ENCODE data around the gene RENBP.
A peak's percentile ranks its signal among the peaks of the same experiment; 100 is the strongest.

RENBP gene

GRCh38 chrX:153917869-153918268, 26.6 kb downstream of the RENBP start:
- DNase-seq (ENCODE audit: low read depth) = no peak

GRCh38 chrX:153913701-153914100, 30.7 kb downstream of the RENBP start:
- DNase-seq (ENCODE audit: low read depth) = no peak

GRCh38 chrX:153913211-153913610, 31.2 kb downstream of the RENBP start:
- no peak for DNase-seq (ENCODE audit: low read depth)

- no peak for DNase-seq (ENCODE audit: low read depth)
These were observed 32.6 kb downstream of the RENBP start for GRCh38 chrX:153911798-153912197.

DNA sequence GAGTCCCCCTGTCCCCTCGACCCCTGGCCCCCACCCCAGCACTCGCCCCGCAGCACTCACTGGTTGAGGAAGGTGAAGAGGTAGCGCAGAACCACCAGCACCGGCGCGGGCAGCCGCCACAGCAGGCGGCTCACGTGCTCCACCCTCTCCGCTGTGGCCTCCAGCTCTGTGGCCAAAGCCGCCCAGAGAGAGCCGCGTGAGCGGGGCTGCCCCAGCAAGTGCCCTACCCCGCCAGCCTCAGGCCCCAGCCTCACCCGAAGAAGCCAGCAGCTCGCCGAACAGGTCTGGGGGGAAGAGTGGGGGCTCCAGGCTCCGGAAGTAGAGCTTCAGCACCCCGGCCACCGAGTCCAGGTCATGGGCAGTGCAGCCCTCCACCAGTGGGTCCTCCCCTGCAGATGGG, 34.0 kb downstream of the RENBP start:
- no peak for DNase-seq (ENCODE audit: low read depth)

DNA sequence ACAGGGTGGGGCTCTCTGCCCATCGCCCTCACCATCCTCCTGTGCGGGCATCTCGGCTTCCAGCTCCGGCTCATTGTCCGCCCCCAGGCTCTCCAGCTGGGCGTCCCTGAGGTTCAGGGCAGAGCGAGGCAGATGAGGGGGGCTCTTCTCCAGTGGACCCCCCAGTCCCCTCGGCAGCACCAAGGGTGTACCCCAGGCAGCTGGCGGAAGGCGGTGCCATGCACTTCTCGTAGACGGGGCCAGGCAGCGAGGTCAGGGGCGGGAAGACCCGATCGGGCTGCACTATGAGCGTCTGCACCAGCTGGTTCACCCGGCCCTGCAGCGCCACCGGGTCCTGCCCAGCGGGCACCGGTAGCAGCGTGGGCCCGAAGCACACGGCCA, 34.5 kb downstream of the RENBP start:
- no peak for DNase-seq (ENCODE audit: low read depth)

DNA sequence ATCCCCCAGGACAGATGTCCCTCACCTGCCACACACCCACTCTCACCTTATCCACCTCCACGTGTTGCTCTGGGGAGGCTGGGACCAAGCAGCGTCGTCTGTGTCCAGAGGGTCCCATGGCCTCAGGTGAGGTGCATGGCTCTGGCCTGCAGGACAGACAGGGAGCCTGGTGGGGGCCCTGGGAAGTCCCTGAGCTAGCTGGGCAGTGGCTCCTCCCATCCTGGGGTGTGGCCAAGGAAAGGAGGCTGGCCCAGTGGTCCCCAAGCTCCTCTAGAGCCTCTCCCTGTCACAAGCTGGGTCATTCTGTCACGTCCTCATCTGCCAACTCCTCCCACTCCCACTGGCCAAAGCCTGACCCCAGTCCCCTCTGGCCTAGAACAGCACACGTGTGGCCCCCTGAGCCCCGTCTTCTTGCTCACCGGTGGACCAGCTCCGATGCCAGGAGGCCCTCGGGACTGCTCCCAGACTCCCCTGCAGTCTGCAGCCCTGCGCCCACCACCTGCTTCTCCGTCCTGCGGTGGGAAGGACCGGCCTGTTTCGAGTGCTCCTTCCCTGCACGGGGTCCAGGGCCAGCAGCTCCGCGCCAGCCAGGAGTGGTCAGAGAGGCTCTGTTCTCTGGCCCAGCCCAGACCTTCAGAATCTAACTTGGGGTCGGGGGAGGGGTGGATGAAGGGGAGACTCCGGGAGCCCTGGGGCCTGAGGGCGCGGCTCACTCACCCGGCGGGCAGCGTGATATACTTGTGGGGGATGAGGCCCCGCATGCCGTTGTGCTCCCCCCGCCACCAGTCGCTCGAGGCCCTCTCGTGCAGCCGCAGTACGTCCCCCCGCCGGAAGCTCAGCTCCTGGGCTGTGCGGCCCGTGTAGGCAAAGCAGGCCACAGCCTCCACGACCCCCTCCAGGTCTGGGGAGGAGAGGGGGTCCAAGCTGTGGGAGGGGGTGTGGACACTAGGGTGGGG, 35.1 kb downstream of the RENBP start:
- DNase-seq (ENCODE audit: low read depth) = no peak

GRCh38 chrX:153908219-153908860, 36.1 kb downstream of the RENBP start:
- no peak for DNase-seq (ENCODE audit: low read depth)

- DNase-seq (ENCODE audit: low read depth) = no peak
These were observed 37.0 kb downstream of the RENBP start for GRCh38 chrX:153907456-153907855.

DNA sequence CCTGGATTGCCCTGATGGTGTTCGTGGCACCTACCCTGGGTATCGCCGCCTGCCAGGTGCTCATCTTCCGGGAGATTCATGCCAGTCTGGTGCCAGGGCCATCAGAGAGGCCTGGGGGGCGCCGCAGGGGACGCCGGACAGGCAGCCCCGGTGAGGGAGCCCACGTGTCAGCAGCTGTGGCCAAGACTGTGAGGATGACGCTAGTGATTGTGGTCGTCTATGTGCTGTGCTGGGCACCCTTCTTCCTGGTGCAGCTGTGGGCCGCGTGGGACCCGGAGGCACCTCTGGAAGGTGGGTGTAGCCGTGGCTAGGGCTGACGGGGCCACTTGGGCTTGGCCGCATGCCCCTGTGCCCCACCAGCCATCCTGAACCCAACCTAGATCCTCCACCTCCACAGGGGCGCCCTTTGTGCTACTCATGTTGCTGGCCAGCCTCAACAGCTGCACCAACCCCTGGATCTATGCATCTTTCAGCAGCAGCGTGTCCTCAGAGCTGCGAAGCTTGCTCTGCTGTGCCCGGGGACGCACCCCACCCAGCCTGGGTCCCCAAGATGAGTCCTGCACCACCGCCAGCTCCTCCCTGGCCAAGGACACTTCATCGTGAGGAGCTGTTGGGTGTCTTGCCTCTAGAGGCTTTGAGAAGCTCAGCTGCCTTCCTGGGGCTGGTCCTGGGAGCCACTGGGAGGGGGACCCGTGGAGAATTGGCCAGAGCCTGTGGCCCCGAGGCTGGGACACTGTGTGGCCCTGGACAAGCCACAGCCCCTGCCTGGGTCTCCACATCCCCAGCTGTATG, 38.1 kb downstream of the RENBP start:
- no peak for DNase-seq (ENCODE audit: low read depth)

DNA sequence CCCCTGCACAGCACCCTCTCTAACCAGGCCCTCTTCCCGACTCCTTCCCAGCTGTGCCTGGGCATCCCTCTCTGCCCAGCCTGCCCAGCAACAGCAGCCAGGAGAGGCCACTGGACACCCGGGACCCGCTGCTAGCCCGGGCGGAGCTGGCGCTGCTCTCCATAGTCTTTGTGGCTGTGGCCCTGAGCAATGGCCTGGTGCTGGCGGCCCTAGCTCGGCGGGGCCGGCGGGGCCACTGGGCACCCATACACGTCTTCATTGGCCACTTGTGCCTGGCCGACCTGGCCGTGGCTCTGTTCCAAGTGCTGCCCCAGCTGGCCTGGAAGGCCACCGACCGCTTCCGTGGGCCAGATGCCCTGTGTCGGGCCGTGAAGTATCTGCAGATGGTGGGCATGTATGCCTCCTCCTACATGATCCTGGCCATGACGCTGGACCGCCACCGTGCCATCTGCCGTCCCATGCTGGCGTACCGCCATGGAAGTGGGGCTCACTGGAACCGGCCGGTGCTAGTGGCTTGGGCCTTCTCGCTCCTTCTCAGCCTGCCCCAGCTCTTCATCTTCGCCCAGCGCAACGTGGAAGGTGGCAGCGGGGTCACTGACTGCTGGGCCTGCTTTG, 38.9 kb downstream of the RENBP start:
- DNase-seq (ENCODE audit: low read depth) = no peak

- DNase-seq (ENCODE audit: low read depth) = no peak
These were observed 40.2 kb downstream of the RENBP start, which contains the start of gene AVPR2 for GRCh38 chrX:153903991-153904957. AVPR2 (plus strand) TSS chrX:153904673; CDS start chrX:153905146, 473 bp downstream.

DNA sequence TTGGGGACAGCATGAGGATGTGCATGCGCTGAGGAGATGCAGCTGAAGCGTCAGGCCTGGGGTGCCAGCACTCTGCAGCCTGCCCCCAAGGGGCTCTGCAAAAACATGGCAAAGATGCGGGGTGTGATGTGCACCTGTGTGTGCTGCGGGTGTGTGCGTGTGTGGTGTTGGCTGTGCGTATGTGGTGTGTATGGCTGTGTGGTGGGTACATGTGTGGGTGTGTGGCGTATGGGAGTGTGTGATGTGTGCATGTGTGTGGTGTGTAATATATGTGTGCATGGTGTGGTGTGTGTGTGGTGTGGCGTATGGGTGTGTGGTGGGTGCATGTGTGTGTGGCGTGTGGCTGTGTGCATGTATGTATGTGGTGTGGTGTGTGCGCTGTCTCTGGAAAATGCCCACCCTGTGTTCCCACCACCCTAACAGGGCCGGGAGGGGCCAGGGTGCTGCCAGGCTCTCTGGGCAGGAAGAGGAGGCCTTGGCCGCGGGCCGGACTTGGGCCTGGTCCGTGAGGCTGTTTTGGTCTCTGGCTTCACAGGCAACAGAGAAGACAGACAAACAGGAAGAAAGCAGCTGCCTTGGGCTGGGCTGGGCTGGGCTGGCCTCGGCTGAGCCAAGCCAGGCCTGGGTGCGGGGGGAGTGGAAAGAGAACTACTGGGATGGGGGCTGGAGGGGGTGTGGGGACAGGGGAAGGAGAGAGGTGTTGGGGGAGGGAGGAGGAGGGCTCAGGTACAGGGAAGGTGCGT, 41.0 kb downstream of the RENBP start:
- no peak for DNase-seq (ENCODE audit: low read depth)

DNA sequence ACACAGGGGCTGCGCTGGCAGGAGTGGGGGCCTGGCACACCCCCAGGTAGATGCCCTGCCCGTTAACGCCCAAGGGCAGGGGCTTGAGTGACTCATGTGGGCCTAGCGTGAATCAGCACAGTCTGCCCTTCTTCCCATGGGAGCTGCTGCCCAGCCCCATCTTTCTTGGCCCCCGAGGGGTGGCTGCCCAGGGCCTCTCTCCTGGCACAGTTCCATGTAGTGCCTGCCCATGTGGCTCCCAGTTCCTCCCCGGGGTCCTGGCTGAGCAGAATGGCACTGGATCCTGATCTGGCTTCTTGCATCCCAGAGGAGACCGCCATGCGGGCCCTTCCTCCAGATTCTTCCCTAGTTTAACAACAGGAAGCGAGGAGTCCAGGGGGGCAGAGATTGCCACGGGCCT, 42.1 kb downstream of the RENBP start:
- DNase-seq (ENCODE audit: low read depth) = no peak

DNA sequence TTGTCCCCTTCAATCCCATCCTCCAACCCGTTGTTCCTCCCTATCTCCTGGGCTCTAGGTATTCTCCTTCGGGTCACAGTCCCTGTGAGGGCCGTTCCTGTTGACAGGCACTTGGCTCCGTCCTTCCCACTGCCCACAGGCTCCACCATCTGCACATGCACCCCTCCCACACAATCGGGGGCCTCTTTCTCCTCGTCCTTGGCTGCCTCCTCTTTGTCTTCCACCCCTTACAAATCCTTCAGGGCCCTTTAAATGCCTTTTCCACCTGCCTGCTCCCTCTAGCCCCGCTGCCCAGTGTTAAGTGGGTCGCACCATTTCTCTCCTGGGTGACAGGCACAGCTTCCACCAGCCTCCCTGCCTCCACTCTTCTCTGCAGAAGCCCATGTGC, 42.7 kb downstream of the RENBP start:
- no peak for DNase-seq (ENCODE audit: low read depth)

- DNase-seq (ENCODE audit: low read depth) = peak; percentile 58
These were observed 43.4 kb downstream of the RENBP start for GRCh38 chrX:153900831-153901752.

GRCh38 chrX:153897899-153898298, 46.5 kb downstream of the RENBP start:
- DNase-seq (ENCODE audit: low read depth) = no peak

DNA sequence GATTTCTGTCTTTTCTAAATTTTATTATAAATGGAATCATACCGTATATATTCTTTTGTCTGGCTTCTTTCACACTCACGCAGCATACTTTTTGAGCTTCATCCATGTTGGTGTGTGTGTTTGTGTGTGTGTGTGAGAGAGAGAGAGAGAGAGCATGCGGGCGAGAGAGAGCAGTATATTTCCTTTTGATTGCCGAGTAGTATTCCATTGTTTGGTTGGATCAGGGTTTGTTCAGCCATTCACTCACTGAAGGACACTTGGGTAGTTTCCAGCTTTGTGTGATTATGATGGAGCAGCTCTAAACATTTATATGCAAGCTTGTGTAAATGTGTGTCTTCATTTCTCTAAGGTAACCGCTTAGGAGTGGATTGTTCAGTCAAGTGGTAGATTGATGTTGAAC, 55.3 kb downstream of the RENBP start:
- DNase-seq (ENCODE audit: low read depth) = no peak

GRCh38 chrX:153888344-153888743, 56.1 kb downstream of the RENBP start:
- no peak for DNase-seq (ENCODE audit: low read depth)

All from stromal cell of bone marrow (primary cell).